NCI-H146 treated with DMSO at 0.1 percent for 48 hours (cell line): ENCODE data around the gene MEP1A.
"Not testable (repeated sequence)": the region's sequence is repeated elsewhere in the genome, so short reads cannot be mapped to it uniquely, and the experiment has no call there.

Experiments used
- DNase-seq: peaks from one replicate; lab custom pipeline; 2025; ENCODE audit not compliant: unreplicated experiment; lab: John Stamatoyannopoulos, UW

Gene MEP1A

GRCh38 chr6:46828939-46829338, 35.8 kb downstream of the MEP1A start:
- DNase-seq: no peak

- no peak for DNase-seq
These were observed 39.6 kb downstream of the MEP1A start for GRCh38 chr6:46832816-46833215.

GRCh38 chr6:46834257-46834916, 41.2 kb downstream of the MEP1A start:
- not testable (repeated sequence) for DNase-seq

- DNase-seq: not testable (repeated sequence)
These were observed 41.8 kb downstream of the MEP1A start for GRCh38 chr6:46834991-46835390.

GRCh38 chr6:46838033-46838432, 44.8 kb downstream of the MEP1A start:
- DNase-seq: no peak

- DNase-seq: not testable (repeated sequence)
These were observed 49.2 kb downstream of the MEP1A start for GRCh38 chr6:46842252-46842846.

GRCh38 chr6:46845126-46845525, 51.9 kb downstream of the MEP1A start:
- no peak for DNase-seq

- DNase-seq: peak; percentile 9
These were observed 55.6 kb downstream of the MEP1A start for GRCh38 chr6:46848684-46849360.

GRCh38 chr6:46849361-46849690, 56.1 kb downstream of the MEP1A start:
- DNase-seq: no peak

- DNase-seq: no peak
These were observed 57.6 kb downstream of the MEP1A start for GRCh38 chr6:46850792-46851191.

GRCh38 chr6:46851576-46851975, 58.4 kb downstream of the MEP1A start:
- not testable (repeated sequence) for DNase-seq

GRCh38 chr6:46855966-46856365, 62.8 kb downstream of the MEP1A start:
- DNase-seq: not testable (repeated sequence)

- no peak for DNase-seq
These were observed 69.2 kb downstream of the MEP1A start for GRCh38 chr6:46862381-46862780.

- no peak for DNase-seq
These were observed 70.6 kb downstream of the MEP1A start for GRCh38 chr6:46863791-46864190.

GRCh38 chr6:46865221-46865620, 72.0 kb downstream of the MEP1A start:
- no peak for DNase-seq

GRCh38 chr6:46867411-46867810, 74.2 kb downstream of the MEP1A start:
- no peak for DNase-seq

GRCh38 chr6:46876126-46876525, 82.9 kb downstream of the MEP1A start:
- DNase-seq: no peak

GRCh38 chr6:46879003-46879402, 85.8 kb downstream of the MEP1A start:
- DNase-seq: no peak

GRCh38 chr6:46882645-46883044, 89.5 kb downstream of the MEP1A start:
- DNase-seq: no peak

- no peak for DNase-seq
These were observed 94.8 kb downstream of the MEP1A start for GRCh38 chr6:46888031-46888430.

- DNase-seq: no peak
These were observed 95.4 kb downstream of the MEP1A start for GRCh38 chr6:46888578-46888977.
